HepG2 (cell line): Measurements from ENCODE around the gene HS6ST1. TPM values are rescaled to one million over a fixed set of nuclear protein-coding genes. Genes with fewer than 3 reads are reported as not detected.

ENCODE experiments used
- ATAC-seq: fragments of 200-7000 bp; cut with Tn5 transposase; 3 replicates; pipeline ENCODE4 v1.9.1; 2020; ENCODE audit warnings: mild to moderate bottlenecking, moderate library complexity
- BruUV-seq: library from RNA; stranded (reverse); fragments of 400-500 nt; replicated peaks from 2 replicates; lab custom pipeline; 2021; lab: Mats Ljungman, UMichigan
- CTCF ChIA-PET: fragments of 300-600 bp; formaldehyde crosslinking; extraction: SDS; loops from one replicate; lab custom pipeline; 2021; ENCODE audit warnings: low total read pairs, inconsistent platforms, low intra/inter-chr PET ratio; lab: Yijun Ruan, JAX
- POLR2A ChIA-PET: fragments of 350-600 bp; sonication (Branson Sonifier 250); formaldehyde crosslinking; loops from one replicate; lab custom pipeline; 2020; ENCODE audit warnings: antibody characterized with exemption, inconsistent platforms; lab: Yijun Ruan, JAX
- DNase-seq: peaks from one replicate; pipeline ENCODE4 v3.0.0-alpha.2; 2015; ENCODE audit warnings: low spot score
- FAIRE-seq: peaks from 3 replicates; lab custom pipeline; 2011; peaks lifted over from hg19 to GRCh38; lab: Jason Lieb, UNC
- H2AFZ ChIP-seq: one replicate; pipeline ENCODE4 v1.6.1; 2011; ENCODE audit warnings: low read length, inconsistent platforms
- H3K27ac ChIP-seq: fragments of 300-600 bp; 3 replicates; pipeline ENCODE4 v1.8.0; 2011; ENCODE audit warnings: mixed run types, mild to moderate bottlenecking, mixed read lengths, low read length, inconsistent platforms; ENCODE audit not compliant: insufficient read depth; ENCODE audit errors: extremely low read length
- H3K27me3 ChIP-seq, 2 experiments: fragments of 200-600 bp in 1 of 2; 2 replicates in 1 of 2; 3 replicates in 1 of 2; pipeline versions ENCODE4 v1.6.0 to v1.8.0; 2011; ENCODE audit warnings: low read length in 2 of 2, mild to moderate bottlenecking in 2 of 2, moderate library complexity in 2 of 2, inconsistent platforms in 1 of 2; ENCODE audit not compliant: insufficient read depth in 2 of 2, control insufficient read depth in 1 of 2
- H3K36me3 ChIP-seq, 2 experiments: fragments of 200-600 bp in 1 of 2; replicated peaks in 1 of 2; 2 replicates in 1 of 2; 3 replicates in 1 of 2; pipeline versions ENCODE4 v1.5.1 to v1.8.0; 2011; ENCODE audit warnings: low read length in 2 of 2, inconsistent platforms in 1 of 2; ENCODE audit not compliant: insufficient read depth in 2 of 2, control insufficient read depth in 1 of 2
- H3K4me1 ChIP-seq: 2 replicates; pipeline ENCODE4 v1.5.1; 2012; ENCODE audit warnings: low read length, inconsistent platforms; ENCODE audit not compliant: insufficient read depth
- H3K4me2 ChIP-seq: 2 replicates; pipeline ENCODE4 v1.6.0; 2011; ENCODE audit warnings: low read depth, low read length, inconsistent platforms
- H3K4me3 ChIP-seq, 3 experiments: fragments of 200-600 bp in 1 of 3; sonication (generic), shearing (Covaris generic) in 1 of 3; replicated peaks in 1 of 3; 2 replicates each; pipeline ENCODE4 v1.5.1; 2011 to 2016; ENCODE audit warnings: low read length in 3 of 3, inconsistent platforms in 2 of 3, low read depth in 2 of 3, mild to moderate bottlenecking in 2 of 3, control low read depth in 1 of 3, mixed read lengths in 1 of 3; ENCODE audit not compliant: insufficient read depth in 1 of 3
- H3K79me2 ChIP-seq: one replicate; pipeline ENCODE4 v1.6.1; 2011; ENCODE audit warnings: low read length, inconsistent platforms; ENCODE audit not compliant: insufficient read depth
- H3K9ac ChIP-seq: 2 replicates; pipeline ENCODE4 v1.6.0; 2011; ENCODE audit warnings: mild to moderate bottlenecking, low read depth, low read length, inconsistent platforms; ENCODE audit not compliant: insufficient read depth
- H3K9me3 ChIP-seq: 2 replicates; pipeline ENCODE4 v1.5.1; 2012; ENCODE audit warnings: mild to moderate bottlenecking, low read length
- H4K20me1 ChIP-seq: 2 replicates; pipeline ENCODE4 v1.6.0; 2011; ENCODE audit warnings: inconsistent platforms, mild to moderate bottlenecking, low read length, moderate library complexity; ENCODE audit not compliant: insufficient read depth
- EEA1 ChIP-seq: sonication (generic); formaldehyde crosslinking; IDR thresholded peaks from 2 replicates; pipeline ENCODE4 v1.5.1; 2020; ENCODE audit warnings: mild to moderate bottlenecking, missing genetic modification reagents, borderline replicate concordance
- FOXC1 ChIP-seq: sonication (generic); formaldehyde crosslinking; IDR thresholded peaks from 2 replicates; pipeline ENCODE4 v1.8.0; 2022; ENCODE audit warnings: mild to moderate bottlenecking, missing genetic modification reagents, borderline replicate concordance
- HOXA9 ChIP-seq: sonication (generic); formaldehyde crosslinking; IDR thresholded peaks from 2 replicates; pipeline ENCODE4 v1.8.1; 2022; ENCODE audit warnings: missing genetic modification reagents, mild to moderate bottlenecking, moderate library complexity, borderline replicate concordance
- IKZF1 ChIP-seq: fragments of 450-650 bp; IDR thresholded peaks from 2 replicates; pipeline ENCODE4 v1.7.1; 2016
- PHF8 ChIP-seq: sonication (generic); formaldehyde crosslinking; IDR thresholded peaks from 2 replicates; pipeline ENCODE4 v1.5.0; 2020; ENCODE audit warnings: missing genetic modification reagents
- POLR2G ChIP-seq: fragments of 200-400 bp; formaldehyde crosslinking; IDR thresholded peaks from 2 replicates; pipeline ENCODE4 v1.6.1; 2018; ENCODE audit warnings: mild to moderate bottlenecking, low read depth, low read length, moderate library complexity
- PPARG ChIP-seq: conservative IDR thresholded peaks from 2 replicates; pipeline ENCODE4 v1.6.1; 2016; ENCODE audit warnings: missing biosample characterization, missing genetic modification reagents
- TCF7 ChIP-seq: sonication (generic); IDR thresholded peaks from 2 replicates; pipeline ENCODE4 v1.6.1; 2016; ENCODE audit warnings: antibody characterized with exemption, low read depth
- TMF1 ChIP-seq: sonication (generic); formaldehyde crosslinking; IDR thresholded peaks from 2 replicates; pipeline ENCODE4 v1.8.1; 2022; ENCODE audit warnings: low read depth, missing genetic modification reagents
- U2AF1 ChIP-seq: fragments of 200-400 bp; formaldehyde crosslinking; optimal IDR thresholded peaks from 2 replicates; pipeline ENCODE3; 2017; ENCODE audit warnings: mild to moderate bottlenecking, low read depth, low read length
- ZNF367 ChIP-seq: sonication (generic); formaldehyde crosslinking; IDR thresholded peaks from 2 replicates; pipeline ENCODE4 v1.4.0; 2020; ENCODE audit warnings: missing genetic modification reagents, borderline replicate concordance
- ZNF619 ChIP-seq: sonication (generic); formaldehyde crosslinking; IDR thresholded peaks from 2 replicates; pipeline ENCODE4 v1.4.0; 2020; ENCODE audit warnings: mild to moderate bottlenecking, missing genetic modification reagents
- ZNF674 ChIP-seq: sonication (generic); formaldehyde crosslinking; IDR thresholded peaks from 2 replicates; pipeline ENCODE4 v1.5.0; 2020; ENCODE audit warnings: low read depth, mild to moderate bottlenecking, missing genetic modification reagents
- WGBS: methylation state at CpG from one replicate; pipeline ENCODE4 v1.1.6; 2017; ENCODE audit warnings: low lambda C conversion rate; 5-methylcytosine and 5-hydroxymethylcytosine counted together
- in situ Hi-C: cut with HindIII; loops from 2 replicates; pipeline ENCODE4 v1.10.0; 2017; ENCODE audit warnings: low pct_unique_long_range_greater_than_20kb; ENCODE audit not compliant: extremely low pct_ligation_motif_present
- intact Hi-C: fragments of 100-400 bp; cut with micrococcal nuclease; formaldehyde crosslinking; loops from one replicate; pipeline ENCODE4 v1.10.0; 2022; ENCODE audit not compliant: unreplicated experiment
- polyA plus RNA-seq, 8 experiments: library from polyadenylated mRNA; depleted of rRNA in 3 of 8; stranded (reverse) in 7 of 8; unstranded in 1 of 8; fragments of >200 nt; fragmentation: Illumina TruSeq in 4 of 8; extraction: Trizol in 4 of 8; gene quantifications; 2 replicates each; pipeline versions ENCODE4 v1.2.1 to v1.2.3, GENCODE V29; 2011 to 2016; ENCODE audit warnings: low read depth in 4 of 8, missing spikeins in 1 of 8, mixed read lengths in 1 of 8; ENCODE audit not compliant: insufficient read depth in 1 of 8
- total RNA-seq, 5 experiments: library from RNA; depleted of rRNA; stranded (reverse); fragments of >200 nt; fragmentation: Illumina TruSeq; extraction: Trizol; gene quantifications; 2 replicates each; pipeline ENCODE4 v1.2.3, GENCODE V29; 2016; ENCODE audit warnings: low read depth in 1 of 5
- TF ChIP-seq, protein P1 (sequence below): sonication (generic); formaldehyde crosslinking; IDR thresholded peaks from 2 replicates; pipeline ENCODE4 v1.4.0; 2020; ENCODE audit warnings: missing genetic modification reagents
- TF ChIP-seq, protein P2 (sequence below): sonication (generic); formaldehyde crosslinking; IDR thresholded peaks from 2 replicates; pipeline ENCODE4 v1.4.0; 2020; ENCODE audit warnings: missing genetic modification reagents, borderline replicate concordance
- TF ChIP-seq, protein P3 (sequence below): sonication (generic); formaldehyde crosslinking; IDR thresholded peaks from 2 replicates; pipeline ENCODE4 v1.4.0; 2020; ENCODE audit warnings: missing genetic modification reagents

The HS6ST1 gene
- total and polyA plus RNA-seq, 2 of the 13 experiments (the other 11 are each of a cell fraction or from before 2014, with no cell fraction given) = 34.5 to 84.6 TPM

DNA sequence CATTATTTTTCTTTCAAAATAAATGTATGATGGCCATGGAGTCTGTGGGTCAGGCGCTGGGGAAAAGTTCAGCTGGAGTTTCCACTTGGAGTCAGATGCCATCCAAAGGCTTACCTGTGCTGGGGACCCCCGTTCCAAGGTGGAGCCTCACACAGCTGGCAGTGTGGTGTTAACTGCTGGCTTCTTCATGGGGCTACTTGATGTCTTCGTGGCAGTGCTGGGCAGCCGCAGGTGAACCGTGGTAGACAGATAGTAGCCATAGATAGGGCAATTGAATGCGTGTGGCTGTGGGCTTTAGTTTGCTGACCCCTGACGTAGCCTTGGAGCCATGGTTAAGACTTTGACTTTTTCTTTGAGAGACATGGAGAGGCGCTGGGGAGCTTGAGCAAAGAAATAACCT is 83.1 kb downstream of the HS6ST1 start:
- H3K79me2 ChIP-seq = no peaks in the 10 kb centered on the region
- POLR2A ChIA-PET = interaction anchor here (0.6 kb wide), 1 partner anchor 115 kb away, joined by 3 read pairs; no protein-coding TSS in a partner anchor
- H2AFZ ChIP-seq = no peak overlapping the region
- H3K4me2 ChIP-seq = no peak overlapping the region
- no peak overlapping the region for H3K9ac ChIP-seq
- DNase-seq = no peak
- H3K27me3 ChIP-seq = no peaks in the 10 kb centered on the region
- no peak for ATAC-seq
- no peak overlapping the region for H3K4me3 ChIP-seq
- peaks cover 38% of the 10 kb centered on the region for H3K4me1 ChIP-seq
- no peaks in the 10 kb centered on the region for H4K20me1 ChIP-seq
- no peaks in the 10 kb centered on the region for H3K36me3 ChIP-seq
- intact Hi-C loops = no loop called here
- BruUV-seq = no TSS peak
- 94% methylated on average over 8 of the region's 8 CpGs for WGBS
- FAIRE-seq = no peak
- no peaks in the 10 kb centered on the region for H3K9me3 ChIP-seq
- TF ChIP-seq U2AF1 (no peak), PPARG (no peak), TMF1 (CRISPR knock-in tag) (no peak), ZNF674 (CRISPR knock-in tag) (no peak), TCF7 (no peak), IKZF1 (no peak), FOXC1 (CRISPR knock-in tag) (no peak), ZNF367 (CRISPR knock-in tag) (no peak), PHF8 (CRISPR knock-in tag) (no peak), POLR2G (no peak), HOXA9 (CRISPR knock-in tag) (no peak), EEA1 (CRISPR knock-in tag) (no peak), ZNF619 (CRISPR knock-in tag) (no peak)
- TF ChIP-seq, protein P1, sequence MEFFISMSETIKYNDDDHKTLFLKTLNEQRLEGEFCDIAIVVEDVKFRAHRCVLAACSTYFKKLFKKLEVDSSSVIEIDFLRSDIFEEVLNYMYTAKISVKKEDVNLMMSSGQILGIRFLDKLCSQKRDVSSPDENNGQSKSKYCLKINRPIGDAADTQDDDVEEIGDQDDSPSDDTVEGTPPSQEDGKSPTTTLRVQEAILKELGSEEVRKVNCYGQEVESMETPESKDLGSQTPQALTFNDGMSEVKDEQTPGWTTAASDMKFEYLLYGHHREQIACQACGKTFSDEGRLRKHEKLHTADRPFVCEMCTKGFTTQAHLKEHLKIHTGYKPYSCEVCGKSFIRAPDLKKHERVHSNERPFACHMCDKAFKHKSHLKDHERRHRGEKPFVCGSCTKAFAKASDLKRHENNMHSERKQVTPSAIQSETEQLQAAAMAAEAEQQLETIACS = no peak
- TF ChIP-seq, protein P2, sequence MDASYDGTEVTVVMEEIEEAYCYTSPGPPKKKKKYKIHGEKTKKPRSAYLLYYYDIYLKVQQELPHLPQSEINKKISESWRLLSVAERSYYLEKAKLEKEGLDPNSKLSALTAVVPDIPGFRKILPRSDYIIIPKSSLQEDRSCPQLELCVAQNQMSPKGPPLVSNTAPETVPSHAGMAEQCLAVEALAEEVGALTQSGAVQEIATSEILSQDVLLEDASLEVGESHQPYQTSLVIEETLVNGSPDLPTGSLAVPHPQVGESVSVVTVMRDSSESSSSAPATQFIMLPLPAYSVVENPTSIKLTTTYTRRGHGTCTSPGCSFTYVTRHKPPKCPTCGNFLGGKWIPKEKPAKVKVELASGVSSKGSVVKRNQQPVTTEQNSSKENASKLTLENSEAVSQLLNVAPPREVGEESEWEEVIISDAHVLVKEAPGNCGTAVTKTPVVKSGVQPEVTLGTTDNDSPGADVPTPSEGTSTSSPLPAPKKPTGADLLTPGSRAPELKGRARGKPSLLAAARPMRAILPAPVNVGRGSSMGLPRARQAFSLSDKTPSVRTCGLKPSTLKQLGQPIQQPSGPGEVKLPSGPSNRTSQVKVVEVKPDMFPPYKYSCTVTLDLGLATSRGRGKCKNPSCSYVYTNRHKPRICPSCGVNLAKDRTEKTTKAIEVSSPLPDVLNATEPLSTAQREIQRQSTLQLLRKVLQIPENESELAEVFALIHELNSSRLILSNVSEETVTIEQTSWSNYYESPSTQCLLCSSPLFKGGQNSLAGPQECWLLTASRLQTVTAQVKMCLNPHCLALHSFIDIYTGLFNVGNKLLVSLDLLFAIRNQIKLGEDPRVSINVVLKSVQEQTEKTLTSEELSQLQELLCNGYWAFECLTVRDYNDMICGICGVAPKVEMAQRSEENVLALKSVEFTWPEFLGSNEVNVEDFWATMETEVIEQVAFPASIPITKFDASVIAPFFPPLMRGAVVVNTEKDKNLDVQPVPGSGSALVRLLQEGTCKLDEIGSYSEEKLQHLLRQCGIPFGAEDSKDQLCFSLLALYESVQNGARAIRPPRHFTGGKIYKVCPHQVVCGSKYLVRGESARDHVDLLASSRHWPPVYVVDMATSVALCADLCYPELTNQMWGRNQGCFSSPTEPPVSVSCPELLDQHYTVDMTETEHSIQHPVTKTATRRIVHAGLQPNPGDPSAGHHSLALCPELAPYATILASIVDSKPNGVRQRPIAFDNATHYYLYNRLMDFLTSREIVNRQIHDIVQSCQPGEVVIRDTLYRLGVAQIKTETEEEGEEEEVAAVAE = no peak
- TF ChIP-seq, protein P3, sequence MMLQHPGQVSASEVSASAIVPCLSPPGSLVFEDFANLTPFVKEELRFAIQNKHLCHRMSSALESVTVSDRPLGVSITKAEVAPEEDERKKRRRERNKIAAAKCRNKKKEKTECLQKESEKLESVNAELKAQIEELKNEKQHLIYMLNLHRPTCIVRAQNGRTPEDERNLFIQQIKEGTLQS = no peak
- TF ChIP-seq, all 625 proteins: peak for 0
- no peak overlapping the region for H3K27ac ChIP-seq
- CTCF ChIA-PET = no interaction called here
- in situ Hi-C loops = loop anchor here (10.0 kb wide), 1 partner anchor 61 kb away; no protein-coding TSS in a partner anchor
